Measurements from ENCODE around the gene DNTTIP2. TPM values are rescaled to one million over a fixed set of nuclear protein-coding genes. Genes with fewer than 3 reads are reported as not detected.
A peak's percentile ranks its signal among the peaks of the same experiment; 100 is the strongest.

The DNTTIP2 gene
- total and polyA plus RNA-seq, 7 experiments from 2014 or later: 51.8 to 86.4 (median 78.2) TPM

- intact Hi-C loops (cut with micrococcal nuclease): loop anchor here (1.0 to 10.0 kb wide), 19 partner anchors 27 to 1362 kb away; partner anchors contain the start of genes ABCD3 (in 2 of the 2), CCDC18 (in 2 of the 2), DNTTIP2 (in 2 of the 2) and GCLM (in 2 of the 2)
- Histone ChIP-seq H3K27ac (ENCODE audit: low read depth, low read length) (peak overlapping the region; percentile 88), H3K9me3 (ENCODE audit: control insufficient read depth in 2 of 3, low read length in 3 of 3) (no peaks in the 10 kb centered on the region), H3K36me3 (ENCODE audit: control insufficient read depth in 2 of 3, insufficient read depth in 3 of 3, low read length in 3 of 3) (no peaks in the 10 kb centered on the region), H3K27me3 (ENCODE audit: control insufficient read depth in 2 of 2, insufficient read depth in 2 of 2, low read length in 2 of 2) (no peaks in the 10 kb centered on the region), H3K4me3 (ENCODE audit: low read length) (peak overlapping the region; percentile 90), H3K4me1 (ENCODE audit: control insufficient read depth in 2 of 2, insufficient read depth in 2 of 2, low read length in 2 of 2) (peaks cover 4 to 16% of the 10 kb centered on the region in 2 donors)
- DNase-seq: peak; percentile 89 to 95 (median 92)
- peaks cover 0 to 19% (median 0%) of the 10 kb centered on the region in 11 donors for H3K9me3 Mint-ChIP-seq
- H3K27me3 Mint-ChIP-seq: peaks cover 0 to 13% (median 0%) of the 10 kb centered on the region in 5 donors
- peak overlapping the region; percentile 88 to 97 (median 93) for H3K4me3 Mint-ChIP-seq
- H3K4me1 Mint-ChIP-seq: peaks cover 15 to 36% (median 24%) of the 10 kb centered on the region in 7 donors
- peak; percentile 80 for ATAC-seq
- H3K27ac Mint-ChIP-seq: peak overlapping the region; percentile 89 to 100 (median 99)
- CTCF ChIA-PET: interaction anchor here (1.3 to 1.7 kb wide), 3 partner anchors 32 to 221 kb away, joined by 5 to 13 read pairs (median 7); partner anchors contain the start of gene DNTTIP2
- peaks cover 0 to 7% (median 0%) of the 10 kb centered on the region in 5 donors for H3K36me3 Mint-ChIP-seq
- POLR2A ChIA-PET: interaction anchor here (1.0 to 3.6 kb wide), 16 partner anchors 8 to 1226 kb away, joined by 3 to 51 read pairs (median 8); partner anchors contain the start of genes ALG14, DNTTIP2, DR1 and GCLM
Observed at GRCh38 chr1:93846992-93847810, 31.8 kb downstream of the DNTTIP2 start.

GRCh38 chr1:93846206-93846991, 32.6 kb downstream of the DNTTIP2 start:
- Histone ChIP-seq H3K9me3 (ENCODE audit: control insufficient read depth in 2 of 3, low read length in 3 of 3) (no peaks in the 10 kb centered on the region), H3K4me1 (ENCODE audit: control insufficient read depth in 2 of 2, insufficient read depth in 2 of 2, low read length in 2 of 2) (peaks cover 4 to 16% of the 10 kb centered on the region in 2 donors), H3K36me3 (ENCODE audit: control insufficient read depth in 2 of 3, insufficient read depth in 3 of 3, low read length in 3 of 3) (no peaks in the 10 kb centered on the region), H3K27ac (ENCODE audit: low read depth, low read length) (peak overlapping the region; percentile 88), H3K27me3 (ENCODE audit: control insufficient read depth in 2 of 2, insufficient read depth in 2 of 2, low read length in 2 of 2) (no peaks in the 10 kb centered on the region), H3K4me3 (ENCODE audit: low read length) (peak overlapping the region; percentile 90)
- POLR2A ChIA-PET: interaction anchor here (0.7 to 3.6 kb wide), 20 partner anchors 9 to 1227 kb away, joined by 3 to 51 read pairs (median 5); partner anchors contain the start of genes ABCD3, ALG14, DNTTIP2 and DR1
- CTCF ChIA-PET: interaction anchor here (0.7 to 2.9 kb wide), 6 partner anchors 33 to 542 kb away, joined by 3 to 19 read pairs (median 6); partner anchors contain the start of genes DNTTIP2 and GCLM
- peaks cover 0 to 13% (median 0%) of the 10 kb centered on the region in 5 donors for H3K27me3 Mint-ChIP-seq
- peaks cover 0 to 7% (median 0%) of the 10 kb centered on the region in 5 donors for H3K36me3 Mint-ChIP-seq
- ATAC-seq (peak; percentile 71), DNase-seq (peak; percentile 78 to 91 (median 89))
- peak overlapping the region; percentile 86 to 100 (median 96) for H3K27ac Mint-ChIP-seq
- peaks cover 15 to 36% (median 24%) of the 10 kb centered on the region in 7 donors for H3K4me1 Mint-ChIP-seq
- intact Hi-C loops (cut with micrococcal nuclease): loop anchor here (1.0 to 10.0 kb wide), 15 partner anchors 28 to 1362 kb away; partner anchors contain the start of genes RPL5 (in 2 of the 2), ABCD3 (in 1 of the 2), ALG14 (in 1 of the 2) and CCDC18 (in 1 of the 2)
- H3K4me3 Mint-ChIP-seq: peak overlapping the region; percentile 86 to 97 (median 91)
- H3K9me3 Mint-ChIP-seq: peaks cover 0 to 19% (median 0%) of the 10 kb centered on the region in 11 donors

- intact Hi-C loops (cut with micrococcal nuclease): loop anchor here (1.0 to 10.0 kb wide), 16 partner anchors 29 to 1361 kb away; partner anchors contain the start of genes RPL5 (in 2 of the 2), ABCD3 (in 1 of the 2), ALG14 (in 1 of the 2) and CCDC18 (in 1 of the 2)
- H3K4me1 ChIP-seq (ENCODE audit: control insufficient read depth in 2 of 2, insufficient read depth in 2 of 2, low read length in 2 of 2): peaks cover 4 to 16% of the 10 kb centered on the region in 2 donors
- H3K9me3 ChIP-seq (ENCODE audit: control insufficient read depth in 2 of 3, low read length in 3 of 3): no peaks in the 10 kb centered on the region
- peak overlapping the region; percentile 86 to 100 (median 96) for H3K27ac Mint-ChIP-seq
- POLR2A ChIA-PET: interaction anchor here (0.7 to 3.6 kb wide), 18 partner anchors 10 to 1227 kb away, joined by 3 to 51 read pairs (median 6); partner anchors contain the start of genes ABCD3, ALG14, DNTTIP2 and DR1
- peak overlapping the region; percentile 86 to 97 (median 91) for H3K4me3 Mint-ChIP-seq
- H3K36me3 ChIP-seq (ENCODE audit: control insufficient read depth in 2 of 3, insufficient read depth in 3 of 3, low read length in 3 of 3): no peaks in the 10 kb centered on the region
- peaks cover 0 to 13% (median 0%) of the 10 kb centered on the region in 5 donors for H3K27me3 Mint-ChIP-seq
- peaks cover 15 to 36% (median 24%) of the 10 kb centered on the region in 7 donors for H3K4me1 Mint-ChIP-seq
- H3K27me3 ChIP-seq (ENCODE audit: control insufficient read depth in 2 of 2, insufficient read depth in 2 of 2, low read length in 2 of 2): no peaks in the 10 kb centered on the region
- H3K9me3 Mint-ChIP-seq: peaks cover 0 to 19% (median 0%) of the 10 kb centered on the region in 11 donors
- peak; percentile 22 for ATAC-seq
- CTCF ChIA-PET: interaction anchor here (0.7 to 2.9 kb wide), 6 partner anchors 34 to 541 kb away, joined by 3 to 19 read pairs (median 6); partner anchors contain the start of genes DNTTIP2 and GCLM
- H3K36me3 Mint-ChIP-seq: peaks cover 0 to 7% (median 0%) of the 10 kb centered on the region in 5 donors
- H3K4me3 ChIP-seq (ENCODE audit: low read length): peak overlapping the region; percentile 90
- DNase-seq: peak in 1 of 9 donors; percentile 62
- H3K27ac ChIP-seq (ENCODE audit: low read depth, low read length): peak overlapping the region; percentile 88
Observed at GRCh38 chr1:93845538-93846205, 33.3 kb downstream of the DNTTIP2 start.

GRCh38 chr1:93844262-93845045, 34.6 kb downstream of the DNTTIP2 start:
- Histone ChIP-seq H3K4me3 (ENCODE audit: low read length) (no peak overlapping the region), H3K27ac (ENCODE audit: low read depth, low read length) (no peak overlapping the region), H3K36me3 (ENCODE audit: control insufficient read depth in 2 of 3, insufficient read depth in 3 of 3, low read length in 3 of 3) (no peaks in the 10 kb centered on the region), H3K9me3 (ENCODE audit: control insufficient read depth in 2 of 3, low read length in 3 of 3) (no peaks in the 10 kb centered on the region), H3K27me3 (ENCODE audit: control insufficient read depth in 2 of 2, insufficient read depth in 2 of 2, low read length in 2 of 2) (no peaks in the 10 kb centered on the region), H3K4me1 (ENCODE audit: control insufficient read depth in 2 of 2, insufficient read depth in 2 of 2, low read length in 2 of 2) (peaks cover 4 to 16% of the 10 kb centered on the region in 2 donors)
- peaks cover 0 to 16% (median 0%) of the 10 kb centered on the region in 11 donors for H3K9me3 Mint-ChIP-seq
- CTCF ChIA-PET: interaction anchor here (0.6 to 3.7 kb wide), 15 partner anchors 11 to 550 kb away, joined by 3 to 59 read pairs (median 4); partner anchors contain the start of gene GCLM
- ATAC-seq (peak; percentile 24), DNase-seq (peak in 7 of 9 donors; percentile 54 to 76 (median 65))
- peaks cover 0 to 7% (median 0%) of the 10 kb centered on the region in 5 donors for H3K36me3 Mint-ChIP-seq
- peak overlapping the region in 8 of 9 donors; percentile 23 to 99 (median 78) for H3K27ac Mint-ChIP-seq
- H3K4me1 Mint-ChIP-seq: peaks cover 9 to 32% (median 20%) of the 10 kb centered on the region in 7 donors
- H3K27me3 Mint-ChIP-seq: peaks cover 0 to 13% (median 0%) of the 10 kb centered on the region in 5 donors
- H3K4me3 Mint-ChIP-seq: peak overlapping the region in 9 of 10 donors; percentile 8 to 93 (median 39)
- POLR2A ChIA-PET: interaction anchor here (0.6 to 3.6 kb wide), 8 partner anchors 29 to 1271 kb away, joined by 3 to 51 read pairs (median 4); partner anchors contain the start of genes DNTTIP2 and GCLM
- intact Hi-C loops (cut with micrococcal nuclease): loop anchor here (1.0 to 10.0 kb wide), 10 partner anchors 30 to 1360 kb away; partner anchors contain the start of genes GFI1 (in 1 of the 2) and RPL5 (in 1 of the 2)

Data from naive thymus-derived CD4-positive, alpha-beta T cell (primary cell).